ENCODE results near the gene GRK7. TPM values are rescaled to one million over a fixed set of nuclear protein-coding genes. Genes with fewer than 3 reads are reported as not detected.

Gene GRK7
- total RNA-seq, 1 experiment from 2014 or later, result not detected

GRCh38 chr3:141753399-141753798 is 9.8 kb upstream of the GRK7 start:
- ChIA-PET POLR2A (no interaction called here), CTCF (no interaction called here), RAD21 (ENCODE audit: low non-redundant PET in 1 of 2, low total read pairs in 2 of 2, uncharacterized antibody in 2 of 2, unreplicated experiment in 2 of 2) (no interaction called here)
- no TSS peak for BruUV-seq (replicated peaks)
- intact Hi-C loops (cut with micrococcal nuclease), result no loop called here
- Histone ChIP-seq H3K27me3 (ENCODE audit: insufficient read depth, low read length) (no peaks in the 10 kb centered on the region), H3K79me2 (ENCODE audit: insufficient read depth, low read length) (0 out of 2 replicates have a peak, but pooled peaks cover 2% of the 10 kb centered on the region), H3K36me3 (ENCODE audit: control insufficient read depth in 1 of 2, insufficient read depth in 2 of 2, low read length in 2 of 2) (no peaks in the 10 kb centered on the region), H3K9ac (ENCODE audit: low read length) (no peak overlapping the region), H2AFZ (ENCODE audit: low read depth, low read length, poor library complexity, severe bottlenecking) (no peak overlapping the region), H3K4me2 (ENCODE audit: low read length) (no peak overlapping the region), H4K20me1 (ENCODE audit: insufficient read depth) (no peaks in the 10 kb centered on the region), H3K27ac (ENCODE audit: low read depth, low read length) (no peak overlapping the region), H3K4me1 (ENCODE audit: control insufficient read depth in 1 of 2, insufficient read depth in 2 of 2, low read length in 2 of 2) (no peaks in the 10 kb centered on the region), H3K9me3 (ENCODE audit: control insufficient read depth in 1 of 2, insufficient read depth in 1 of 2, low read depth in 1 of 2, low read length in 2 of 2) (no peaks in the 10 kb centered on the region), H3K4me3 (replicated peaks in 1 of 2; ENCODE audit: low read depth in 1 of 2, low read length in 2 of 2) (no peak overlapping the region), H3K9me2 (ENCODE audit: insufficient read depth) (no peaks in the 10 kb centered on the region)
- DNase-seq (ENCODE audit: low read depth, low spot score), result no peak
- TF ChIP-seq, protein P1, sequence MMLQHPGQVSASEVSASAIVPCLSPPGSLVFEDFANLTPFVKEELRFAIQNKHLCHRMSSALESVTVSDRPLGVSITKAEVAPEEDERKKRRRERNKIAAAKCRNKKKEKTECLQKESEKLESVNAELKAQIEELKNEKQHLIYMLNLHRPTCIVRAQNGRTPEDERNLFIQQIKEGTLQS (IDR thresholded peaks at IDR 0.05), result no peak
- TF ChIP-seq POLR2AphosphoS5 (IDR thresholded peaks at IDR 0.05; ENCODE audit: low read depth, low read length) (no peak), ZFX (IDR thresholded peaks at IDR 0.05) (no peak), EGR1 (IDR thresholded peaks at IDR 0.05; ENCODE audit: low read depth) (no peak), EZH2 (IDR thresholded peaks at IDR 0.05) (no peak)
- TF ChIP-seq, protein P2, sequence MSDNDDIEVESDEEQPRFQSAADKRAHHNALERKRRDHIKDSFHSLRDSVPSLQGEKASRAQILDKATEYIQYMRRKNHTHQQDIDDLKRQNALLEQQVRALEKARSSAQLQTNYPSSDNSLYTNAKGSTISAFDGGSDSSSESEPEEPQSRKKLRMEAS (IDR thresholded peaks at IDR 0.05), result no peak
- no peak for ATAC-seq

- no peaks in the 10 kb centered on the region for H3K27me3 ChIP-seq (ENCODE audit: insufficient read depth, low read length)
- H3K27ac ChIP-seq (ENCODE audit: low read depth, low read length), result no peak overlapping the region
- H3K4me3 ChIP-seq (replicated peaks in 1 of 2; ENCODE audit: low read depth in 1 of 2, low read length in 2 of 2), result no peak overlapping the region
- BruUV-seq (replicated peaks), result no TSS peak
- intact Hi-C loops (cut with micrococcal nuclease), result no loop called here
- H3K9ac ChIP-seq (ENCODE audit: low read length), result no peak overlapping the region
- no peaks in the 10 kb centered on the region for H4K20me1 ChIP-seq (ENCODE audit: insufficient read depth)
- no peak overlapping the region for H2AFZ ChIP-seq (ENCODE audit: low read depth, low read length, poor library complexity, severe bottlenecking)
- H3K9me3 ChIP-seq (ENCODE audit: control insufficient read depth in 1 of 2, insufficient read depth in 1 of 2, low read depth in 1 of 2, low read length in 2 of 2), result no peaks in the 10 kb centered on the region
- H3K4me2 ChIP-seq (ENCODE audit: low read length), result no peak overlapping the region
- ChIA-PET POLR2A (no interaction called here), RAD21 (ENCODE audit: low non-redundant PET in 1 of 2, low total read pairs in 2 of 2, uncharacterized antibody in 2 of 2, unreplicated experiment in 2 of 2) (no interaction called here), CTCF (no interaction called here)
- no peak for DNase-seq (ENCODE audit: low read depth, low spot score)
- no peak for ATAC-seq
- TF ChIP-seq, protein P1 (IDR thresholded peaks at IDR 0.05), result no peak
- no peak for TF ChIP-seq EGR1 (IDR thresholded peaks at IDR 0.05; ENCODE audit: low read depth)
- TF ChIP-seq, protein P2 (IDR thresholded peaks at IDR 0.05), result no peak
- no peak for TF ChIP-seq SRF (IDR thresholded peaks at IDR 0.05; ENCODE audit: low read depth)
- no peak for TF ChIP-seq EZH2phosphoT487 (IDR thresholded peaks at IDR 0.05; ENCODE audit: borderline replicate concordance)
- no peak for TF ChIP-seq RAD21 (IDR thresholded peaks at IDR 0.05; ENCODE audit: low read depth)
- TF ChIP-seq YY1 (IDR thresholded peaks at IDR 0.05; ENCODE audit: extremely low read depth, insufficient replicate concordance, low read depth, low read length), result no peak
- TF ChIP-seq REST (IDR thresholded peaks at IDR 0.05; ENCODE audit: low read depth), result no peak
- no peak for TF ChIP-seq CBX3 (IDR thresholded peaks at IDR 0.05; ENCODE audit: low read depth)
- no peak for TF ChIP-seq ELF1 (IDR thresholded peaks at IDR 0.05; ENCODE audit: borderline replicate concordance, low read depth)
- H3K79me2 ChIP-seq (ENCODE audit: insufficient read depth, low read length), result no peaks in the 10 kb centered on the region
- H3K9me2 ChIP-seq (ENCODE audit: insufficient read depth), result no peaks in the 10 kb centered on the region
- H3K36me3 ChIP-seq (ENCODE audit: control insufficient read depth in 1 of 2, insufficient read depth in 2 of 2, low read length in 2 of 2), result no peaks in the 10 kb centered on the region
- H3K4me1 ChIP-seq (ENCODE audit: control insufficient read depth in 1 of 2, insufficient read depth in 2 of 2, low read length in 2 of 2), result no peaks in the 10 kb centered on the region
Measured at GRCh38 chr3:141754032-141754431, 9.2 kb upstream of the GRK7 start.
